Measurements from ENCODE around the gene PRKCE. TPM values are rescaled to one million over a fixed set of nuclear protein-coding genes. Genes with fewer than 3 reads are reported as not detected.
A peak's percentile ranks its signal among the peaks of the same experiment; 100 is the strongest.

PRKCE gene
- total and polyA plus RNA-seq, 3 donors from 2014 or later: 27.4 to 35.8 (median 33.1) TPM

DNA sequence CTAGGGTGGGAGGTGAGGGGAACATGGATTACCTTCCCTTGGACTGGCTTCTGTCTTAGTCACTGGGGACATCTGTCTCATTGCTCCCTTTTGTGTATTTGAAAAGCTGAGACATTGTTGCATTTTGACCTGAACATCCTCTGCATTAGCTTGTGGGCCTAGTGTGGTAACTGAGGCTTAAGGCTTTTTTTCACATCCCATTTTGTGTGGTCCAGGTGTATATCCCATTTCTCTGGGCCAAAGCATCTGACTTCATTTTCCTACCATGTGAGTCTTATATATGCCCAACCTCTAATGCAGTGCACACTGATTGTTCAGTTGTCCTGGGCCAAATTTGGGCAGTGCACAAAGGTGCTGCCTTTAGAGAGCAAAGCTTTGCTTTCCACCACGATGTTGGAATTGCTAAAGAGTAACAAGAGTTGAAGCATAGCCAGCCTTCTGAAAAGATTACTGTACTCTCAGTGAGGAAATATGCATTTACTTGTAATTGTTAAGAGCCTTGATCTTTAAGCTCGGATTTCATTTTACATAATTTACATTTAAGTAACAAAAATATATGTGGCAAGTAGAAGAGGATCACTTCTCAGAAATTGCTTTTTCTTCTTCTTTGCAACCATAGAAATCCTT is 13.3 kb downstream of the PRKCE start:
- Histone ChIP-seq H3K36me3 (ENCODE audit: low read depth, missing control alignments) (no peaks in the 10 kb centered on the region), H3K9me3 (no peaks in the 10 kb centered on the region), H3K27ac (no peak overlapping the region), H3K4me3 (no peak overlapping the region), H3K27me3 (no peaks in the 10 kb centered on the region), H3K4me1 (peaks cover 11% of the 10 kb centered on the region)
- 44 to 52% methylated on average over 2 of the region's 2 CpGs for WGBS, 2 donors
- TF ChIP-seq, protein P1, sequence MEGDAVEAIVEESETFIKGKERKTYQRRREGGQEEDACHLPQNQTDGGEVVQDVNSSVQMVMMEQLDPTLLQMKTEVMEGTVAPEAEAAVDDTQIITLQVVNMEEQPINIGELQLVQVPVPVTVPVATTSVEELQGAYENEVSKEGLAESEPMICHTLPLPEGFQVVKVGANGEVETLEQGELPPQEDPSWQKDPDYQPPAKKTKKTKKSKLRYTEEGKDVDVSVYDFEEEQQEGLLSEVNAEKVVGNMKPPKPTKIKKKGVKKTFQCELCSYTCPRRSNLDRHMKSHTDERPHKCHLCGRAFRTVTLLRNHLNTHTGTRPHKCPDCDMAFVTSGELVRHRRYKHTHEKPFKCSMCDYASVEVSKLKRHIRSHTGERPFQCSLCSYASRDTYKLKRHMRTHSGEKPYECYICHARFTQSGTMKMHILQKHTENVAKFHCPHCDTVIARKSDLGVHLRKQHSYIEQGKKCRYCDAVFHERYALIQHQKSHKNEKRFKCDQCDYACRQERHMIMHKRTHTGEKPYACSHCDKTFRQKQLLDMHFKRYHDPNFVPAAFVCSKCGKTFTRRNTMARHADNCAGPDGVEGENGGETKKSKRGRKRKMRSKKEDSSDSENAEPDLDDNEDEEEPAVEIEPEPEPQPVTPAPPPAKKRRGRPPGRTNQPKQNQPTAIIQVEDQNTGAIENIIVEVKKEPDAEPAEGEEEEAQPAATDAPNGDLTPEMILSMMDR (IDR thresholded peaks at IDR 0.05): no peak
- no peak for TF ChIP-seq POLR2A (IDR thresholded peaks at IDR 0.05)
- intact Hi-C loops (cut with DNase I; ENCODE audit: low total_unique reads): no loop called here
- DNase-seq: no peak

DNA sequence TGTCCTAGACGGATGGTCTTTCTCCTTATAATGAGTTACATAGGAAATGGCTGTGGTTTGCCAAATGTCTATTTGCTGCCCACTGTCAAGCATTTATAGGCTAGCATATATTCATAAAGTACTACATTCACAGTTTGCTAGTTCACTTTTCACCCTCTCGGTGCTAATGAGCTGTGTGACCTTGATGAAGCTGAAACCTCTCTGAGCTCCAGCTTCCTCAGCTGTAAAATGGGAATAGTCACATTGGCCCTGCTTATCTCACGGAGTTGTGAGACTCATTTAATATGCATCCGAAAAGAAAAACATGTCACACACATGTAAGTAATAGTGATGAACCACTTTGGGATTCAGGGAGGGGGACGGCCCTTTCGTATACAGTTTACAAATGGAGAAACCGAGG is 17.0 kb downstream of the PRKCE start:
- intact Hi-C loops (cut with DNase I; ENCODE audit: low total_unique reads): no loop called here
- Histone ChIP-seq H3K27me3 (no peaks in the 10 kb centered on the region), H3K9me3 (no peaks in the 10 kb centered on the region), H3K27ac (peak overlapping the region in 1 of 2 donors; percentile 58), H3K36me3 (ENCODE audit: low read depth, missing control alignments) (no peaks in the 10 kb centered on the region), H3K4me1 (peaks cover 11% of the 10 kb centered on the region), H3K4me3 (no peak overlapping the region)
- DNase-seq: no peak
- 84 to 92% methylated on average over 7 of the region's 7 CpGs for WGBS, 2 donors
- TF ChIP-seq POLR2A (IDR thresholded peaks at IDR 0.05): no peak
- TF ChIP-seq, protein P1 (IDR thresholded peaks at IDR 0.05): no peak

DNA sequence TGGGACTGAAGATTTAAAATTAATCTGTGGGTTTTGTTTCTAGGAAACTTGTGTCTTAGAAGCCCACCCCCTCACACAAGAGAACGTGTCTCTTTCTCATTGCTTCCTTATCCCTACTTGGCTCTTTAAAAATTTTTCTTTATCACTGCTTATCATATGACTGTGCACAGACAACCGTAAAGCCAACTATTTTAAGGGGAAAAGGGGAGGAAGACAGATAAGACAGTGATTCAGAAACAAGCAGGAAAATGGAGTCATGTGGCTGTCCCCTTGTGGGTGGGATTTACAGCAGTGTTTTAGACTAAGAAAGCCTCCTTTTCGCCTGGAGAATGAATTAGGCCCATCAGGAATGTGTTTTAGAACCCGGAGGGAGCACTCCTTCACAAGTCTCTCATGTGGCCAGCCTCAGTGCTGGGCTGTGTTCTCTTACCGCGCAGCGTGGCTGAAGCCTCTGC is 17.6 kb downstream of the PRKCE start:
- H3K4me1 ChIP-seq: peaks cover 11% of the 10 kb centered on the region
- H3K36me3 ChIP-seq (ENCODE audit: low read depth, missing control alignments): no peaks in the 10 kb centered on the region
- no peak for DNase-seq
- H3K4me3 ChIP-seq: no peak overlapping the region
- no peaks in the 10 kb centered on the region for H3K27me3 ChIP-seq
- intact Hi-C loops (cut with DNase I; ENCODE audit: low total_unique reads): no loop called here
- peak overlapping the region; percentile 58 to 74 for H3K27ac ChIP-seq
- TF ChIP-seq, protein P1 (IDR thresholded peaks at IDR 0.05): no peak
- no peak for TF ChIP-seq POLR2A (IDR thresholded peaks at IDR 0.05)
- H3K9me3 ChIP-seq: no peaks in the 10 kb centered on the region
- 46 to 57% methylated on average over 7 of the region's 7 CpGs for WGBS, 2 donors

DNA sequence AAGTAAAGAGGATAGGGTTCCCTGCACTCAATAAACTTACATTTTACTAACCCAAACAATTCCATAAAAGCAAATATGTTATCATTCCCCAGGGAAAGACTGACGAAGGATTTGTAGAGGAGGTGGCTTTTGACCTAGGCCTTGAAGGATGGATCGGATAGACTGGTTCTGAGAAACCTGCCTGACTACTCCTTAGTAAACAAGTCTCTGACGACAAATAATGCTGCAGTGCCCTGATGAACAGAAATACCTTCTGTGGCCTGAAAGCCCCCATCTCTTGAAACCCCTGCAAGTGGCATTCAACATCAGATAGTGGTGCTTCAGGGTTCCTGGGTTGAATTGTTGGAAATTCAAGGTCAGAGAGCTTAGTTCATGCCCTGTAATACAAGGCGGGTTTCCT is 19.2 kb downstream of the PRKCE start:
- intact Hi-C loops (cut with DNase I; ENCODE audit: low total_unique reads): no loop called here

More for the DNA sequence above, 19.2 kb downstream of the PRKCE start:
- peaks cover 26% of the 10 kb centered on the region for H3K4me1 ChIP-seq
- no peaks in the 10 kb centered on the region for H3K27me3 ChIP-seq
- TF ChIP-seq, protein P1 (IDR thresholded peaks at IDR 0.05): no peak
- TF ChIP-seq POLR2A (IDR thresholded peaks at IDR 0.05): no peak
- H3K27ac ChIP-seq: no peak overlapping the region
- no peaks in the 10 kb centered on the region for H3K9me3 ChIP-seq
- no peak overlapping the region for H3K4me3 ChIP-seq
- no peaks in the 10 kb centered on the region for H3K36me3 ChIP-seq (ENCODE audit: low read depth, missing control alignments)
- WGBS, 2 donors: 72 to 83% methylated on average over 4 of the region's 4 CpGs
- DNase-seq: no peak
